CD4-positive, alpha-beta T cell treated with Interleukin-4 for 4 hours (primary cell): ENCODE data around the gene KIAA0753.
"Not testable (repeated sequence)": the region's sequence is repeated elsewhere in the genome, so short reads cannot be mapped to it uniquely, and the experiment has no call there.

Experiments used
- DNase-seq: peaks from one replicate; pipeline ENCODE4 v3.0.0-alpha.2; 2020

KIAA0753 gene

DNA sequence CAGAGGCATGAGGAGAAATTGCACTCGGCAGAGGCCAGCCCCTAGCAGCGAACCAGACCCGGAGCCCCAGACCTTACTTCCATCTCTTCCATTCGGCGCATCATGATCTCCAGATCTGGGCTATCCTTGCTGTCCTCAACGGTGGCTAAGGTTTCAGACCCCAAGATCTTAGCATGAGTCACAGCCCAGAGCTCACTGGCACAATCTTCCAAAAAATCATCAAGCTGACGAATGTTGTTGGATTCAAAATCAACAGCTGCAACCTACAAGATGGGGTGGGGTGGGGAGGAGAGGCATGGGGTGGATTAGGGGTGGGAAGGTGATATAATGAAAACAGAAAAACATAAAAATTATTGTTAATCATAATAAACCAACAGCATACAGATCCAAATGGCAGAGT lies 44.4 kb downstream of the KIAA0753 start:
- no peak for DNase-seq

- DNase-seq: not testable (repeated sequence)
These were observed 47.1 kb downstream of the KIAA0753 start for GRCh38 chr17:6593371-6593770.

DNA sequence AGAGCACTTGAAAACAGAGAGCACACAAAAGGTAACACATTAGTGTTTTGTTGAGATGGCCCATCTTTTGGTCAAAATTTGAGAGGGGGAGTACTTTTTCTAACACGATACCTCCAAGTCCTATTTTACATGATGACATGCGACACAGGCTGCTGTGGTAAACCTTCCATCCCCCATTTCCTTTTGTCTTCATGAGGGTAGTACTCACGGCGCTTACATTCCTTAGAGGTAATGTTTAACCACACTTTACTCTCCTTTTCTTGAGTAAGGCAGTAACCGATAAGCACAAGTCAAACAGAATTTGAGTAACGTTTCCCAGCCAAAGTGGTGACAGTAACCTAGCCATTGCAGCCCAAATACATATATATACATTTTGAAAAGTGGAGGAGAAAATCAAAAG lies 48.3 kb downstream of the KIAA0753 start:
- DNase-seq: no peak

GRCh38 chr17:6591599-6592158 lies 48.8 kb downstream of the KIAA0753 start:
- DNase-seq: no peak

GRCh38 chr17:6589266-6589946 lies 51.1 kb downstream of the KIAA0753 start:
- no peak for DNase-seq

DNA sequence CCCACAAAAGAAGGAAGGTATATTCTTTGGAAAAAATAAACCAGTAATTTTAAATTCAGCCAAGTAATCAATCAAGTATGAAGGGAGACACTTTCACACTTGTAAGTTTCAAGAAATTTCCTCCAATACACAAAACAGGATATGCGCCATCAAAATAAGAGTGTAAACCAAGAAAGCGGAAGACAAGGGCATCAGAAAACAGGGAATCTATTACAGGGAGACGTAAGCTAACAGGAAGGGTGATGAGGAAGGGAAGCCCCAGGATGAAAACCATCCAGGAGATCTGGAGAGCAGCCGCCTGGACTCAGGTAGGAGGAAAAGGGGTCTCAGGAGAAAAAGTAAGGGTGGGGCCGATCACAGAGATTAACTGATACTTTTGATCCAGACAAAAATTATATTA lies 52.3 kb downstream of the KIAA0753 start:
- DNase-seq: no peak

DNA sequence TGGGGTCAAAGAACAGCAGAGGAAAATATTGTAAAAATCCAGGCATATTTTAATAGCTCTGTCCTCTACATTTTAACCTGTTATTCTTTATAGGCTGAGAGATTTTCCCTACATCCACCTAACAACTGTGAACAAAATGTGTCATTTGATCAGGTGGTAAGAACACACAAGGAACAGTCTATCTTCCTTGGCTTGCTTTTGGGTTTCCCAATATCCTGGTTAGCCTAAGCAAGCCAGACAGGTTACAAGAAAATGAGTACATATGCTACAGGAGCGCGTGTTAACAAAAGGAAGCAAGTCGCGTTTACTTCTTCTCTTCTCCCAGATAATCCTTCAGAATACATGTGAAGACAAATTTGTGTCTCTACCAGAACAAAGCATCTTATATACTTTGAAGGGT lies 53.2 kb downstream of the KIAA0753 start:
- no peak for DNase-seq

GRCh38 chr17:6583411-6583810 lies 57.1 kb downstream of the KIAA0753 start:
- DNase-seq: no peak

GRCh38 chr17:6580625-6581024 lies 59.9 kb downstream of the KIAA0753 start:
- no peak for DNase-seq

DNA sequence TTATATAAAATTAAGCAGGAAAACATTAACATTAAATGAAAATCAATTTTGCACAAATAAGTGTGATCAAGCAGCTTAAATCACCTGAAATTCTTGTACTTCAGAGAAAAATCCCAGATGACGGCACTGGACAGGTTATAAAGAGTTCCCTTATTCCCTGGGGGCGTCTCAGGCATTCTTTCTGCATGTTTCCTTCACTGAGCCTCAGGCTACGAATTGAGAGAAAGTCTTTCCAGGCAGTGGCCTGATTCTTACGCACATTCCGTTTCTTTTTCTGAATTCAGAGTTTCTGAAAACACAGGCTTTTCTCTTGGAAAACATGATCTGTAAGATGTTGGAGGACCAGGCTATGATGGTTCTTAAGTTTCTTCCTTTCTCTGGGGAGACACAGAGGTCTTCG lies 62.0 kb downstream of the KIAA0753 start:
- DNase-seq: no peak

DNA sequence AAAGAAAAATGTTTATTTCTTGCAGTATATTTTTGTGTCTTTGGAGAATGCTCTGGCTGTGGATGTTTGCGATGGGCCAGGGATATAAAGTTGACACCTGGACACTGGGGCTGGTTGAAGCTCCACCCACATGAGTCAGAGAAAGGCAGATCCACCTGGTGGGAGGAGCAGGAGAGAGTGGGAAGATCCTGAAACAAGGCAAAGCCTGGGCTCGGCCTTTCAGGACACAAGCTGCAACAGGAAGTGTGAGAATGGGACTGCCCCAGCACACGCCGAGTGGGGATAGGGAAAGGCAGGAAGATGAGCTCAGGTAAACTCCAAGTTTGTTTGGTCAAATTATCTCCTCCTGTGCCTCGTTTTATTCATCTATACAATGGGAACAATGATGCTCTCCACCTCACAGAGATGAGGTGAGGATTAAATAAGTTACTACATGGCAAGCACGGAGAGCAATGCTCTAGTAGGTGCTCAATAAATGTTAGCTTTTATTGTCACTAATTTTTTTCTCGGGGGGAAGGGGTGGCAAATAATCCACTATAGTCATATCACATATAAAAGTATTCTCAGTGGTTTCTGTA lies 62.7 kb downstream of the KIAA0753 start:
- DNase-seq: no peak

DNA sequence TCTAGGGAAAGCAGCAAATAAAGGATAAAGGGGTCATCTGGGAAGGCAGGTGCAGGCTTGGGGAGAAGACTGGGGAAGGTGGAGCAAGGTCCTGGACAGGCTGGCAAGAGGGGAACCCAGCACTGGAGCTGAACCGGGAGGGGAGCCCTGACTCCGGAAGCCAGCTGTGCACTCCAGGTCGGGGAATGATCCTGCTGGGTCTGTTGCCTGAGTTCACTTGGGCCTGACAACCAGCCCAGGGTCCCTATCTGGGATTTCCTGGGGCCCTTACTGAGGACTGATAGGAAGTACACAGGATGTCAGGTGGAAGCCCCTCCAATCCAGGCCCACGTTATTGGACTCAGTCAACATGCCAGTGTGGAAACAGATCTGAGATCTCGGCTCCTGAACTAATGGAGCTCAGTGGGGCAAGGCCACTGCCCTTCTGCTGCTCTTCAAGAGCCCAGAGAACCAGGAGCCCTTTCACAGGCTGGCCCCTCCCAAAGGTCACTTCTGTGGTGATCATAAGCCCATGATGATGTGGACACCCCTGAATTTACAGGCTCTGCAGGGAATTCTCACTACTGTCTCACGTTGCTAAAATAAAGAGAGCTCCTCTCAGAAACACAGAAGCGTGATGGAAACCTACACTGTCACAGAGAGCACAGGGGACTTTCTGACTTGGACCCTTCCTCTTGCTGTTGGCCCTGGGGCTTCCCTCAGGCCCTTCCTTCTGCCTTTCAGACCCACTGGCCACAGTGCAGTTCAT lies 64.3 kb downstream of the KIAA0753 start:
- no peak for DNase-seq

- DNase-seq: no peak
These were observed 64.9 kb downstream of the KIAA0753 start for GRCh38 chr17:6575596-6575988.

- DNase-seq: peak; percentile 23
These were observed 65.6 kb downstream of the KIAA0753 start for GRCh38 chr17:6574687-6575595.

GRCh38 chr17:6573982-6574686 lies 66.4 kb downstream of the KIAA0753 start:
- no peak for DNase-seq

- not testable (repeated sequence) for DNase-seq
These were observed 67.0 kb downstream of the KIAA0753 start for GRCh38 chr17:6573495-6573894.

- no peak for DNase-seq
These were observed 67.5 kb downstream of the KIAA0753 start for GRCh38 chr17:6572972-6573370.

- DNase-seq: no peak
These were observed 69.1 kb downstream of the KIAA0753 start for GRCh38 chr17:6571452-6571781.

DNA sequence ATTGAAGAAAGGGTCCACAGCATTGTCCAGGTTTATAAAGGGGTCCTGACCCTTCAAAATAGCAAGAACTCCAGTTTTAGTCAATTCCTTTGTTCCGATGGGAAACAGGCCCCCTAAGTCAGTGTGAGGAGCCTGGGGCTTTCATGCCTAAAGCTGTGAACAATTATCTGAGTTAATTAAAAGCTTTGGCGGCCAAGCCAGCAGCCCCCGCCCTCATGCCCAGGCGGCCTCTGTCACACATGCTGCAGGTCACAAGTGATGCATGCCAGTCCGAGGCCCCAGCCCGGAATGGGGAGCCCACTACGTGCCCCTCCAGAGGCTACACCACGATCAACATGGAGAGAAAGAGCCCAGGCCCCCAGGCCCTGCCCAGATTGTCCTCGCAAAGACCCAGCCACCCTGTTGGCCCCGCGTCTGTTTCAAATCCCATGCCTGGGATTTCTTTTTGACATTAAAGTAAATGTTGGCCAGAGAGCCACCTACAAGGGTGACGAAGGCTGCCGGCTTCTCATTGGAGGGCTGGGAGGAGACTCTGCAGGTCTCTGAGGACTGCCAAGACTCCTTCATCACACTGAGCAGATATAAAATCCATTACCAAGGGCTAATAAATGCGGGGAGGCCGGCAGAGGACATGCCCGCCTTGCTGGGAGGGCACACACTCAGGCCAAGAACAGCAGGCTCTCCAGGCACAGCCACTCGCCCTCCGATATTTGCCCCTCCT lies 69.6 kb downstream of the KIAA0753 start:
- no peak for DNase-seq

GRCh38 chr17:6569370-6570285 lies 70.9 kb downstream of the KIAA0753 start:
- no peak for DNase-seq
